ENCODE measurements around the gene DMPK.

The DMPK gene

DNA sequence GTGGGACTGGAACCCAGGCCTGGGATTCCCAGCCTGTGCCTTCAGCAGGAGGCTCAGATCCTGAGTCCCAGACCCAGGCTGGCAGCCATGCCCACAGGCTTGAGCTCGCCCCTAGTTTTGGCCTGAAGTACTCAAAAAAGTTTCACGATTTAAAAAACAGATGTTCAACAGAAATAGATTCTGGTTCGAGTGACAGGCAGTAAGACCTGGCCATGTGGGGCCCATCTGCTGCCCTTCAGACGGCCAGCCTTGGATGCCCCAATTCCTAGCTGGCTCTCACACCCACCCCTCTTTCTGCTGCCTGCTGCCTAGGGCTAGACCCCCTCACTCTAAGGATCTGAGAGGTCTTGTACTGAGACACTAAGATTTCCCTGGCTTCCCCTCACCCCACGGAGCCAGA is 2.8 kb upstream of the DMPK start:
- DNase-seq = no peak

DNA sequence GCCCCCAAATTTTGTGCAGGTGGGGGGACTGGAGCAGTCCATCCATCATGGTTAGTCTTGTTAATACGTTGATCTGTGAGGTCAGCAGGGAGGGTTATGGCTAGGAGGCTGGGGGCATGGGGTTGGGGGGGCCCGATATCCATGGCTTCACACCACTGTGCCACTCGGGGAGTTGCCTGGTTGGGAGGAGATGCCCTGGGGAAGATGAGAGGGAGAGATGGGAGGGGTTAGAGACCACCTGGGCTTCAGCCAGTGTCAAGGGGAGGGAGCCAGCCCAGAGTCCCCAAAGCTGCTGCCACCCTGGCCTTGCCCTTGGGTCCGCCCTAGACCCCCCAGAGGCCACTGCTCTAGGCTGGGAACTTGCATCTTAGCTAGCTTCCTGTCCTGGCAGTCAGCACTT is 1.8 kb upstream of the DMPK start:
- DNase-seq = no peak

DNA sequence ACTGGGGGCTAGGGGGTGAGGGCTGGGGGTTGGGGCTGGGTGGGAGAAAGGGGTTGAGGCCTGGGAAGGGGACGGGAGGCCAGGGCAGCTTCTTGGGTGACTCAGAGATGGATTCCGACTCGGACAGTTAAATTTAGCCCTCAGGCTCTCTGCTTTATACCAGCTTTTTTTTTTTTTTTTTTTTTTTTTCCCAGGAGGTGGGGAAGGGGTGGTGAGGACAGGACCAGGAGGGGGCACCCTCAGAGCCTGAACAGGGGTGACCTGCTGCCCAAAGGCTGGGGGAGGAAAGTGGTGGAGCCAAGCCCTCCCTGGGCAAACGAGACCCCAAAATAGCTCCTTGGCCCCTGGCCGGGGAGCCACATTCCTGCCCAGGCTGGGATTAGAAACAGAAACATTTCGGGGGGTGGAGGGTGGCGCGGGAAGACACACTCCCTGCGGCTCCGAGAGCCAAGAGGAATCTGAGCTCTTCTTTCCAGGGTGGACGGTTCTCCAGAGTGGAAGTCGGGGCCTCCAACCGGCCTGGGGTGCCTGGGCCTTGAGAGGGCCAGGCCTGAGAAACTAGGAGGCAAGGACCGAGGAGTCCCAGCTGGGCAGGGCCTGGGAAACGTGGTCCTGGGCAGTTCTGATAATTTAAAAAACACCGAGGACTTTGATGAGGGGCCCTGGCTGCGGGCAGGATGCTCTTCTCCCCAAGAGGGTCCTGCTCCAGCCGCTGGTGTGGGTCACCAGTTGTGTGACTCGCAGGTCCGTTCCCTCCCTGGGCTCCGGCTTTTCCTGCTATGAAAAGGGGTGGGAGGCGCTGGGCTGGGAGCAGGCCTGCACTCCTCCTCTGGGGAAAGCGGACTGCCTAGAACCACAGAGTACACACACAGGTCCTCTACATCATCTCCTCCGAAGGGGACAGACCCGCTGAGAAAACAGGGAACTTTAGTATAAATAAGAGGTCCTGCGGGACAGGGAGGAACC is 813 bp upstream of the DMPK start:
- peak; percentile 52 for DNase-seq

DNA sequence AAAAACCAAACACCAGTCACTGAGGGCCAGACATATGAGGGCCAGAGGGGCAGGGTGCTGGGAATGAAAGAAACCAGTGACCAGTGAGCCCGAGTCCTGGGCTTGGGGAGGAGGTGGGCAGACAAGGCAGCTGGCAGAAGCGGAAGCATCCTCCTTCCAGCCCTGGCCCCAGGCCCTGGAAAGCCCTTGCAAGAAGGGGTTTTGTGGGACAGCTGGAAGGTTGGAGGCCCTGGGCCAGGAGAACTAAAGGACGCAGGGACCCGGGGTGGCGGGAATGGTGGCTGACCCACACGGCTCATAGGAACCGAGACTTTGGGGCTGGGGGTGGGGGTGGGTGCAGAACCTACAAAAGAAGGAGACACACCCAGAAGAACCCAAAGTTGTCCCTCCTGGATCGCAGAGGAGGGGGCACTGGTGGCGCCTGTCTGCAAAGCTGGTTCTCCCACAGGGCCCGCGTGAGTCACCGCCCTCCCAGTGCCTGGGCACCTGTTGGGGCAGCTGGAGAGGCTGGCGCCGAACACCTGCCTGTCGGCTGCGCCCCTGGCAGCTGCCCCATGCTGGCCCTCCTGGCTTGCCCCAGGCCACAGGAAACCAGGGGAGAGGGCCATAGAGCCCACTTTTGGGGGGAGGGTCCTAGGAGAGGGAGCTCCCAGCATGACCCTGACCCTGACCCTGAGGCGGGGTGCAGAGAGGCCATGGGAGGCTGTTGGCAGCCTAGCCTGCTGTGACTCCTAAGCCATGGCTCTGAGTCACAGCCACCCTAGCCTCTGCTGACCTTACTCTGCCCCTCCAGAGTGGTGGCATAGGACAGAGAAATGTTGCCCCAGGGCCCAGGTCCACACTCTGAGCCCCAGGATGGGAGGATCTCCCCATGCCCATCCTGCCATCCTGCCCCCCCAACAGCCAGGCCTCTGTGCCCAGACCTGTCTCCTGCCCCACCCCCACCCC is 802 bp downstream of the DMPK start:
- no peak for DNase-seq

DNA sequence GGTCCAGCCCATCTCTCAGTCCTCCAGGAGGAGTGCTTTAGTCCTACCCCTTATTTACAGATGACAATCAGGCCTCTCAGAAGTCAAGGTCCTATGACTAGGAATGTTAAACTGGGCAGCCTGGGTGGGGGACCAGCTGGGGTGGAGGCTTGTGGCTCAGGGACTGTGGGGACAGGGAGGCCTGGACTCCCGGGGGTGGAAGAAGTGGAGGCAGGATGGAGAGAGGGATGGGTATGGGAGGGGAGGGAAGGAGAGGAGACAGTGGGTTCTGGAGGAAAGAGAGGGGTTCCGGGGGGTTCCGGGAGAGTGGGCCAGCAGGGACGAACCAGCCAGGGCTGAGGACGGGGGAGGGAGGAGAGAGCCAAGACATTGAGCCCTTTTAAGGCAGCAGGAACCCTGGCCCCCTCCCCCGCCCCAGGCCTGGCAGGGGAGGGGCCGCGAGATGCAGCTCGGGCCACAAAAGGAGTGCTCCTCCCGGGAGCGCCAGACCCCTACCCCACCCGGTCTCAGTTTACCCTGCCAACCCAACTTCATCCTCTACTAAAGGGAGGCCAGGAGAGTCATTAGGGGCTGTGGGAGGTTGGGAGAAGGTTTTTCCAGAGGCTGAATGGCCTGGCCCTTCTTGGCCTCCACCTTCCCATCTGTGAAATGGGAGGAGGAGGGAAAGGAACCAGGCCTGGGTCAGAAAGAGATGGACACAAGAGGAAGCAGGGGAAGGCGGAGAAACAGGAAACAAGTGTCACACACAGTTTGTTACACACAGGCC is 1.7 kb downstream of the DMPK start:
- no peak for DNase-seq

DNA sequence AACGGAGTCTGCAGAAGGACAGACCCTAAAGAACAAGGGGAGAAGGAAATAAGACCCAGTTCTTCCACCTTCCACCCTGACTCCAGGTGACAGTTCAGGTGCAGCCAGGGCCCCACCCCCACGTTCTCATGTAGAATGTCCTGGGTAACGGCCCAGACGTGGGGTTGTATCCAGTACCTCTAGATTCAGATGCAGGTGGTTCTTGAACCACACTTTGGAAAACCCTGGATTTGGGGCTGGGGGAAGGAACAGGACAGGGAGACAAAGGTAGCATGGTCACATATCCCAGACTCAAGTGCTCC is 2.2 kb downstream of the DMPK start:
- DNase-seq = no peak

DNA sequence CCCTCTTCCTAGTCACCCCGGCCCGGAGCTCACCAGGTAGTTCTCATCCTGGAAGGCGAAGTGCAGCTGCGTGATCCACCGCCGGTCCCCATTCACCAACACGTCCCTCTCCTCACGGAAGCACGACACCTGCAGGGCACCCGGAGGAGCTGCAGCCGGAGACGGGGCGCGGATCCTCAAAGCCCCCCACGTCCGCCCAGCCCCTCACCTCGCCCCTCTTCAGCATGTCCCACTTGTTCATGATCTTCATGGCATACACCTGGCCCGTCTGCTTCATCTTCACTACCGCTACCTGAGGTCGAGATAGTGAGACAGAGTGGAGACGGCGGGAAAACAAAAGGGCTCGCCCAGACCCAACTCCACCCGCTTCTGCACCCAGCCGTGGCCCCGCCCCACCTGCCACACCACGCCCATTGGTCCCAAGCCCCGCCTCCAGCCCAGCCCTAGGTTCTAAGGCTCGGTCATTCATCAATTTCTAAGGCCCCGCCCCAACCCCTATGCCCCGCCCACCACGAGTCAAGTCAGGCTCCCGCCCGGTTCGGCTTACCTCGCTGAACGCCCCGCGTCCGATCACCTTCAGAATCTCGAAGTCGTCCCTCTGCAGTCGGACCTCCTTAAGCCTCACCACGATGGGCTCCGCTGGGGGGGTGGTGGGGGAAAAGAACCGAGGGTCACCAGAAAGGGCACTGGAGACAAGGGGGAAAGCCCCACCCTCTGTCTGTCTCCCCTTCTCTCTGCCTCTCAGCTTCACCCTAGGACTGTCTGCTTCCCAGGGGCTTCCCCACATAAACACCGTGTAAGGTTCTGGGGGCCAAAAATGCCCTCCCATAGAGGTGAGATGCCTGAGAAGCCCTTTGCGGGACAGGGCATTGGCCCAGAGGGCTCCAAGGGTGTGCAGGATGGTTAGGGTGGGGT is 2.8 kb downstream of the DMPK start:
- DNase-seq = peak; percentile 73

DNA sequence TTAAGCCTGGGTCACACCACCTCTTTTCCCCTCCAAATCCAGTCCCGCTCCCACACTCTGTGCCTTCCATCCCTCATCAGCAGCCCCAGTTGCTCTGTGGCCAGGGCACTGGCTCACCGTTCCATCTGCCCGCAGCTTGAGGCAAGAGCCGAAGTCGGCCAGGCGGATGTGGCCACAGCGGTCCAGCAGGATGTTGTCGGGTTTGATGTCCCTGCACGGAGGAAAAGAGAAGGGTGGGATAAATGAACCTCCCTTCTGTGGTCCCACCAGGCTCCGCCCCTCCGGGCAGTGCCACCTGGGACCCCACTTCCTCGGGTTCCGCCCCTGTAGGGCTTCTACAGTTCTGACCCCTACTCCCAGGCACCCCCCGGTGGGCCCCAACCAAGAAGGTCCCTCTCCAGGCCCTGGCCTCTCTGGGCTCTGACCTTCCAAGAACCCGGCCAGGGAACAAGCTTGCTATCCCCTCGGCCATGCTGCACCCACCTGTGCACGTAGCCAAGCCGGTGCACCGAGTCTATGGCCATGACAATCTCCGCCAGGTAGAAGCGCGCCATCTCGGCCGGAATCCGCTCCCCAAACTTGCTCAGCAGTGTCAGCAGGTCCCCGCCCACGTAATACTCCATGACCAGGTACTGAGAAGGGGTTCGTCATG is 4.2 kb downstream of the DMPK start:
- no peak for DNase-seq

DNA sequence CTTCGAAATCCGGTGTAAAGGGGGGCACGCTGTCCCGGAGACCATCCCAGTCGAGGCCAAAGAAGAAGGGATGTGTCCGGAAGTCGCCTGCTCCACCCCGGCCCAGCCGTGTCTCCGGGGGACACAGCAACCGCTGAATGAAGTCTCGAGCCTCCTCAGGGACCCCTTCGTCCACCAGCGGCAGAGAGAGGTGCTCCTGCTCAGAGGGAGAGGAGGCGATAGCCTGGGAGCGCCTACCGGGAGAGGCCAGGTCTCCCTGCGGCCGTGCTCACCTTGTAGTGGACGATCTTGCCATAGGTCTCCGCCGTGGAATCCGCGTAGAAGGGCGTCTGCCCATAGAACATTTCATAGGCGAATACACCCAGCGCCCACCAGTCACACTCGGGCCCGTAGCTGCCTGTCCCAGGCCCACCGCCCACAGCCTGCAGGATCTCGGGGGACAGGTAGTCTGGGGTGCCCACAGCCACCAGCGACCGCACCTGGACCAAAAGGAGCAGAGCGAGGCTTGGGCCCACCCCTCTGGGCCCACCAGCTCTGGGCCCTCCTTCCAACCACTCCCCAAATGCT is 4.8 kb downstream of the DMPK start:
- DNase-seq = no peak

DNA sequence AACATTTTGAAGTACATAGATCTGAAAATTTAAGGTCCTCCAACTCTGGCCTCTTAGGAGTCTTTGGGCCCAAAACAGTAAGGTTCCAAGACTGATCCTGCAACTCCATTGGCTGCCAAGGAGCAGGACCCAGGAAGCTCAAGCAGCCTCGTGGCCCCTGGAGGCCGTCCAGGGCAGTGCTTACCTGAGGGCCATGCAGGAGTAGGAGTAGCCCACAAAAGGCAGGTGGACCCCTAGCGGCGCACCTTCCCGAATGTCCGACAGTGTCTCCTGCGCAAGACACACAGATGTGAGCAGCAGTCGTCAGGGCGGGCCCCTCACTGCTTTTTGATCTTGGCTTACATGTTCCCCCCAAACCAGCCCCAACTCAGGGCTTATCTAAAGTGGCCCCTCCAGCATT is 7.5 kb downstream of the DMPK start:
- DNase-seq = no peak

DNA sequence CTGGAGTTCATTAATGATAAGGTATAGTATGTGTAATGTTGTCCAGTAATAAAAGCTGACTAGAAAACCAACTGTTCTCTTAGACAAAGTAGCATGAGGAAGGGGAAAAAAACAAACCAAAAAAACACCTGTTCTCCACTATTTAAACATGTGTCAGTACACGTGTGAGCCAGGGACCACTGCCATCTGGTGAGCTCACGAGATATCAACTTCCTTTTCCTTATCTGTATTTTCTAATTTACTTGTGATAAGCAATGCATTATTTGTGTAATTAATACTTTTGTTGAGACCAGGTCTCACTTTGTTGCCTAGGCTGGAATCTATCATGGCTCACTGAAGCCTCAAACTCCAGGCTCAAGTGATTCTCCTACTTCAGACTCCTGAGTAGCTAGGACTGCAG is 8.9 kb downstream of the DMPK start:
- no peak for DNase-seq

DNA sequence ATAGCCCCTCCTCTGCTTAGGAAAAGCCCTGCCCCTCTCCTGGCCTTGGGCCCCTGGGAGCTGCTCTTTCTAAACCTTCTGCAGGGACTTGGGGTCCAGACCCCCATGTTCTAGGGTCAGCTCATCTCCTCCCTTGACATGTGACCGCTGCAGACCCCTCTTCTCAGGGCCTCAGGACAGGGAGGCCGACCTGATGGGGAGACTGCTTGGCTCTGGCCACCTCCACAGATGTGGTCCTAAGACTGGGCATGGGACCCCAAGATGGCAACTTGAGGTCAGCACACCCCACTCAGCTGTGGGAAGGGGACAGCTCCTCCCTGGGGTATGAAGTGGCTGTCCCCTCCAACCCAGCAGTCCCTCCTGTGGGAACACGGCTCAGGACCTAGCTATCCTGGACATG is 9.4 kb downstream of the DMPK start:
- DNase-seq = no peak

DNA sequence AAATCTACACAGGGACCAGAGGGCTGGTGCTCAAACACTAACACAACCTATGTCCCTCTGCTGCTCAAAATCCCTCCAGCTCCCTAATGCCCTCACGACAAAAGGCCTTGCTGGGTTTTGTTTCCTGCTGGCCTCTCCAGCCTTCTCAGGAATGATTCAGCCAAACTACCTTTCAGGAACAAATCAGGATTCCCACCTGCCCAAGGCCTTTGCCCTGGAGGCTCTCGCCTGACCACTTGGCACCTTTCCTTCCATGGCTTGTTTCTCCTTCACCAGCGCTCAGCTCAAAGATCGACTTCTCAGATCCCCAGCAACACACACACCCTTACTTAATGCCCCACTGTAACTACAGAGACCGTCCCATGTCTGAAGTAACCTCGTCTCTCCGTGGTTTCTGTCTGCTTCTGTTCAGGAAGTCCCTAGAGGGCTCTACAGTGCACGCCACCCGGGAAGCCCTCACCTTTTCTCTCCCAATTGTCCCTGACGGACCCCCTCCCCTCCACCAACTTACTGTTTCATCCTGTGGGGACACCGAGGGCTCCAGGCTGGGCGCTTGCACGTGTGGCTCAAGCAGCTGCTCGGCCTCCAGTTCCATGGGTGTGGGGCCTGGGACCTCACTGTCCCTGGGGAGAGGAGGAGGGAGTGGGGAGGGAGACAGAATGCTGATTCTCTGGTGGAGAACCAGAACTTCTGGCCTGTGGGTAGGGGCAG is 10.0 kb downstream of the DMPK start:
- DNase-seq = no peak

DNA sequence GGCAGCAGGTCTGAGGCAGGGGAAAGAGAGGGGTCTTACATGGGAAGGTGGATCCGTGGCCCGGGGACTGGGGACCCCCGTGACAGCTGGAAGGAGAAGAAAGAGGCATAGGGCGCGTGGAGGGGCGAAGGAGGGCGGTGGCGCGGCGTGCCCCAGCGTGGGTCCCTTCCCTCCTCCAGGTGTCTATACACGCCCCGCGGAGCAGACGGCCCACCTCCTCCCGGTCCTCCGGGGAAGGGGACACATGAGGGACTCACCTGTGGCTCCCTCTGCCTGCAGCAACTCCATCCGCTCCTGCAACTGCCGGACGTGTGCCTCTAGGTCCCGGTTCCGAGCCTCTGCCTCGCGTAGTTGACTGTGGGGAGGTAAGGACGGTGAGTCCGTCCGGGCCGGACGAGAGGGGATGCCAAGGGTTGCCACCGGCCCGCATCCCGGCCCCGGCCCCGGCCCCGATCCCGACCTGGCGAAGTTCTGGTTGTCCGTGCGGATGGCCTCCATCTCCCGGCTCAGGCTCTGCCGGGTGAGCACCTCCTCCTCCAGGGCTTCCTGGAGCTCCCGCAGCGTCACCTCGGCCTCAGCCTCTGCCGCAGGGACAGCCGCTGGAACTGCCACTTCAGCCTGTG is 10.9 kb downstream of the DMPK start:
- DNase-seq = no peak

DNA sequence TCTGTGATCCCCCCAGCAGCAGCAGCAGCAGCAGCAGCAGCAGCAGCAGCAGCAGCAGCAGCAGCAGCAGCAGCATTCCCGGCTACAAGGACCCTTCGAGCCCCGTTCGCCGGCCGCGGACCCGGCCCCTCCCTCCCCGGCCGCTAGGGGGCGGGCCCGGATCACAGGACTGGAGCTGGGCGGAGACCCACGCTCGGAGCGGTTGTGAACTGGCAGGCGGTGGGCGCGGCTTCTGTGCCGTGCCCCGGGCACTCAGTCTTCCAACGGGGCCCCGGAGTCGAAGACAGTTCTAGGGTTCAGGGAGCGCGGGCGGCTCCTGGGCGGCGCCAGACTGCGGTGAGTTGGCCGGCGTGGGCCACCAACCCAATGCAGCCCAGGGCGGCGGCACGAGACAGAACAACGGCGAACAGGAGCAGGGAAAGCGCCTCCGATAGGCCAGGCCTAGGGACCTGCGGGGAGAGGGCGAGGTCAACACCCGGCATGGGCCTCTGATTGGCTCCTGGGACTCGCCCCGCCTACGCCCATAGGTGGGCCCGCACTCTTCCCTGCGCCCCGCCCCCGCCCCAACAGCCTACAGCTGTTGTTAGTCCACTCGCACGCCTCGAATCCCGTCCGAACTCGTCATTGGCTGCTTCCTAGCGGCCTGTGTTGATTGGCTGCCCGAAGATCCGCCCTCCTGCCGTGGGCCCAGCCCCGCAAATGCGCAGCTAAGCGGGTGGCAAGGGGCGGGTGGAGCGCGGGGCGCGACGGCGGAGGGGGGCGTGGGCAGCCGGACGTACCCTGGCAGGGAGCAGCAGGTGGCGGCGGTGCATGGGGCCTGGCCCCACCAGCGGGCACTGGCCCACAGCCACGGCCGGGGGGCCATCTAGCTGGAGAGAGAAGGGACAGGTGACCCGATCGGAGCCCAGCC is 11.8 kb downstream of the DMPK start:
- peak; percentile 98 for DNase-seq

DNA sequence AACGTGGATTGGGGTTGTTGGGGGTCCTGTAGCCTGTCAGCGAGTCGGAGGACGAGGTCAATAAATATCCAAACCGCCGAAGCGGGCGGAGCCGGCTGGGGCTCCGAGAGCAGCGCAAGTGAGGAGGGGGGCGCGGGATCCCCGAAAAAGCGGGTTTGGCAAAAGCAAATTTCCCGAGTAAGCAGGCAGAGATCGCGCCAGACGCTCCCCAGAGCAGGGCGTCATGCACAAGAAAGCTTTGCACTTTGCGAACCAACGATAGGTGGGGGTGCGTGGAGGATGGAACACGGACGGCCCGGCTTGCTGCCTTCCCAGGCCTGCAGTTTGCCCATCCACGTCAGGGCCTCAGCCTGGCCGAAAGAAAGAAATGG is 12.5 kb downstream of the DMPK start:
- DNase-seq = no peak

DNA sequence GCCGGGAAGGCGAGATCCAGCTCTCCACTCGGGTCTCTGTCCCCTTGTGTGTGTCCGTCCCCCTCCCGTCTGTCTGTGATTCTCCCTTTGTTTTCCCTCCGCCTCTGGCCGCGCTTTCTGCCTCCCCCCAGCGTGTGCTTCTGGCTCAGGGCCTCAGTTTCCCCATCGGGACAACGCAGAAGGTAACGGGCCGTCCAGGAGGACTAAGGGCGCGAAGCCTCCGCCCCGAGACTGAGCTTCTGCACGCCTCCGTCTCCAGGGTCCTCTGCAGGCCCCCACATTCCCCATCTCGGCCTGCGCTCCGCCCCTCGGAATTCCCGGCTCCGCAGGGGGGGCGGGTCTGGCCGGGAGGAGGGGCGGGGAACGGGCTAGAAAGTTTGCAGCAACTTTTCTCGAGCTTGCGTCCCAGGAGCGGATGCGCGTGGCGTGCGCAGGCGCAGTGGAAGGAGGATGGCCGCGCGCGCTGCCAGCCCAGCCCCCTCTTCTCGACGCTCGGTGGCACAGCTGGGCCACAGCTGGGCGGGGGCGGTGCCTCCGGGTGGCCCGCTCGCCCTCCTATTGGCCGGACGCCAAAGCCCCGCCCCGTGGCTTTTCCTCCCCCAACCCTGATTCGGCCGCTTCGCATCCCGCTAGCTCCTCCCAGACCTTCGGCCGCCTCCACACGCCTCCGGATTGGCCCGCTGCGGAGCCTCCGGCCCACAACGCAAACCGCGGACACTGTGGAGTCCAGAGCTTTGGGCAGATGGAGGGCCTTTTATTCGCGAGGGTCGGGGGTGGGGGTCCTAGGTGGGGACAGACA is 13.1 kb downstream of the DMPK start, which contains the start of gene SIX5:
Gene SIX5, minus strand, starts transcription at position 269 of the 799 bp plus-strand sequence. CDS start 408 bp downstream, outside the sequence.
- DNase-seq = peak; percentile 99

DNA sequence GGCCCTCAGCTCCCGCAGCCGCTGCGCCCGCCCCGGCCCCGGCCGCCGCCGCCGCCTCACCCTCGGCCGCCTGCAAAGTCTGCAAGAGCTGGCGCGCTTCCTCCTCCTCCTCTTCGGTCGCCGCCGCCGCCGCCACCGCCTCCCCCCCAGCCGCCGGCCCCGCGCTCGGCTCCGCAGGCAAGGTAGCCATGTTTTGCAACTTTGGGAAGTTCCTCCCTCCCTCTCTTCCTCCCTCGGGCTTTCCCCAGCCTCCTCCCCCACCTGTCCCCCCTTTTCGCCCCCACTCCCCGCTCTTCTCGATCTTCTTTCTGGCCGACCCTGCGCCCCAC is 13.7 kb downstream of the DMPK start:
- peak; percentile 47 for DNase-seq

Data from fibroblast of skin of right quadriceps (primary cell).